ENCODE data around the gene PPP1R27. TPM values are rescaled to one million over a fixed set of nuclear protein-coding genes. Genes with fewer than 3 reads are reported as not detected.

PPP1R27 gene
- total RNA-seq, 8 experiments from 2014 or later: 0.73 to 1.3 (median 1.1) TPM; not detected in 1

DNA sequence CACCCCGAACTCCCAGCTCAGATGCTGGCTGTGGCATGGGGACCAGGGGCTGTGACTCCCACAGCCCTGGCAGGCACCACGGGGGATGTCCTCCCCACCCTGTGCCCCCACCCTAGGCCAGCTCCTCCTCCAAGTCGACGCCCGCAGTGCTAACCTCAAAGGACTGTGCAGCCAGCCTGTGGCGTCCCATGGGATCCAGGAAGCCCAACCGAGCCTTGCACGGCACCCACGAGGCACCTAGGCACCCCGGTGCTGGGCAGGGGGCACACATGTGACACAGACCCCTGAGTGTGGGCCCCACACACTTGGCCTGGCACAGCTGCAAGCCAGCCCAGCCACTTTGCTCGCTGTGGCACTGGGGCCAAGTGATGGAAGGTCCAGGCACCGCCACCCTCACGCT, 27.0 kb downstream of the PPP1R27 start:
- 60% methylated on average over 1 to 2 of the region's 13 CpGs; no CpG with 5 or more reads in 7 of the 10 experiments for whole genome bisulfite sequencing, 10 experiments
- H3K27ac ChIP-seq: no peak overlapping the region

DNA sequence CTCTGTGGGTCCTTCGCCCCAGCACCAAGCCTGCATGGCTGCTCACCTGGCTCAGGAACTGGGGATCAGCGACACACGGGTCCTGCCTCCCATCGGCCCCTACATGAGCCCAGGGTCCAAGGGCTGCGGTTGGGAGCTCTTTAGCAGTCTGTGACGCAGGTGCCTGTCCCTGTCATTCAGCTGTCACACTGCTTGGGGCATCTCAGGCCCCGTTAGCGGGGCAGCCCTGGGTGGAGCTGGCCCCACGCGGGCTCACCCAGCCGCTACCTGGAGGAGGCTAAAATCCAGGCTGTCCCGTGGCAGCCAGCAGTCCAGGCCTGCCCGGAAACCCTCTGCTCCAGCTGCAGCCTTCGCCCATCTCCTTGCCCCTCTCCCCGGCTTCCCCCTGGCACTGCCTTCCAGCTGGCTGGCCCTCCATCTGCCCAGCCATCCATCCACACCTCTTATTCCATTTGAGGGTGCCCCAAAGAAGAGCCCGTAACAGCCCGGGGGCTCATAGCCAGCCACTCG, 27.6 kb downstream of the PPP1R27 start:
- H3K4me3 ChIP-seq: no peak overlapping the region
- WGBS, 10 experiments: 10 to 48% methylated on average over 2 to 6 of the region's 18 CpGs; no CpG with 5 or more reads in 8 of the 10 experiments
- peaks cover 5 to 11% of the 10 kb centered on the region in 2 donors for H3K4me1 ChIP-seq (replicated peaks in 1 of 2)
- H3K27ac ChIP-seq: no peak overlapping the region
- in situ Hi-C loops (cut with MboI; ENCODE audit: low pct_unique_long_range_greater_than_20kb in 2 of 9, low sequenced_read_pairs in 9 of 9, unreplicated experiment in 9 of 9): no loop called here
- ATAC-seq (replicated peaks in 6 of 8): peak in 4 of 8 experiments; percentile 3 to 16 (median 8)

More for the DNA sequence above, 27.0 kb downstream of the PPP1R27 start:
- Histone ChIP-seq H3K4me1 (replicated peaks in 1 of 2) (peaks cover 5 to 11% of the 10 kb centered on the region in 2 donors), H3K4me3 (no peak overlapping the region)
- ATAC-seq (replicated peaks in 6 of 8): no peak
- in situ Hi-C loops (cut with MboI; ENCODE audit: low pct_unique_long_range_greater_than_20kb in 2 of 9, low sequenced_read_pairs in 9 of 9, unreplicated experiment in 9 of 9): no loop called here

DNA sequence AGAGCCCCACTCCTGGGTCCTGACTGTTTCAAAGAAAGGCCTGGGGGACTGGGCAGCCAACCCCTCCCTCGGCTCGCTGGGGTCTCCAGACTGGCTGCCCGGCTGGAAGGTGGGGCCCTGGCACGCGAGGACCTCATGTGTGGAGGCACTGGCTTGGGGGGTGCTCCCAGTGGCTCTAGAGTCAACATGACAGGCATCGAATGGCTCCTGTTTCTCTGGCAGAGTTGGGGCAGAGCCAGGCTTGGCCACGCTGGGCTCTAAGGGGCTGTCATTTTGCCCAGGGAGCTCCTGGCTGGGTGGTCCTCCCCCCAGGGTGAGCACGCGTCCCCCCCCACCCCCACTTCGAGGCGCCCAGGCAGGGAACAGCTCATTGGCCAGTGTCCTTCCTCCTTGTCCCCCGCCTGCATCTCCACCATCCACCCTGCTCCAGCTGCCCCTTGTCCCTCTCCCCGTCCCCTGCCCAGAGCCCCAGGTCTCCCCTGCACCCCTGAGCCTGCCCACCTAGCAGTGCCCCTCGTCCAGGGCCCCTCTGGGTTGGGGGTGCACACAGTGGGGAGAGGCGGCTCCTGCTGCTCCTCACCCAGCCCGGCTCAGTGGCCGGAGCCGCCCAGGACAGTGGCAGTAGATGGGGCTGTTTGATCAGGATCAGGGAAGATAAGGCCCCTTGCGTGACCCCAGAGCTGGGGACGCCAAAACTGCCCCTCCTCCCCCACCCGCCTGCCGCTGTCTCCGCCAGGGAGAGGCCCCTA, 28.2 kb downstream of the PPP1R27 start:
- Histone ChIP-seq H3K4me3 (no peak overlapping the region), H3K27ac (no peak overlapping the region), H3K4me1 (replicated peaks in 1 of 2) (peaks cover 5 to 11% of the 10 kb centered on the region in 2 donors)
- in situ Hi-C loops (cut with MboI; ENCODE audit: low pct_unique_long_range_greater_than_20kb in 2 of 9, low sequenced_read_pairs in 9 of 9, unreplicated experiment in 9 of 9): no loop called here
- 60% methylated on average over 1 of the region's 23 CpGs; no CpG with 5 or more reads in 9 of the 10 experiments for WGBS, 10 experiments
- peak in 6 of 8 experiments; percentile 24 to 60 (median 45) for ATAC-seq (replicated peaks in 6 of 8)

DNA sequence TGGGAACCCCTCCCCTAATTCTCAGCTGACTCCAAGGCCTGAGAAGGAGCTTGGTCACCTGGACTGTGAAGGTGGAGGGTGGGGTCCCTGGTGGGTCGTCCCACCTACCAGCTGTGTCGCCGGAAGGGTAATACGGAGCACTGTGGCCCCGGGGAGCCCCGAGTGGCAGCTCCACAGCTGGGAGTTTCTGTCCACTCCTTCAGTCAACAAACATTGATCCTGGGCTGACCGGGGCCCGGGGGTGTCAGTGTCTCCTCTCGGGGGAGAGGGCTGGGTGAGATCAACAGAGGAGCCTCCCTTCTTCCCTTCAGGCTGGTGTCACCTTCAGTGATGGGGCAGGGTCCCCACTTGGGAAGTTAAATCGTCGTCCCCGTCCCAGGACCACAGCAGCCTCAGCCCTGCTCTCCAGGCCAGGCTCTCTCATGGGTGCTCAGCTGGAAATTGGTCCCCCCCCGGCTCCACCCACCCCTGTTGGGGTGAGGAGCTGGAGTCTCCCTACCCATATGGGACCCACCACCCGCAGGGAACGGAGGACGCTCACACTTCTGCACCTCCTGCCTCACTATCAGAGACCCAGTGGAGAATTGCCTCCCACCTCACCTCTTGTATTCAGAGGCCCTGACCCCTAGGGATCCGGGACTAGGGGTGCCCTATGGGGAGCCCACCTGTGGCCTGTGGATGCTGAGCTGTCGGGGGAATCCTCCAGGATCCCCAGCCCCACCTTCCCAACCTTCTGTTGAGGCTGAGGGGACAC, 29.0 kb downstream of the PPP1R27 start:
- WGBS, 10 experiments: 33 to 64% (median 40%) methylated on average over 1 to 5 of the region's 18 CpGs; no CpG with 5 or more reads in 6 of the 10 experiments
- peaks cover 5 to 11% of the 10 kb centered on the region in 2 donors for H3K4me1 ChIP-seq (replicated peaks in 1 of 2)
- no peak for ATAC-seq (replicated peaks in 6 of 8)
- in situ Hi-C loops (cut with MboI; ENCODE audit: low pct_unique_long_range_greater_than_20kb in 2 of 9, low sequenced_read_pairs in 9 of 9, unreplicated experiment in 9 of 9): no loop called here
- no peak overlapping the region for H3K27ac ChIP-seq
- no peak overlapping the region for H3K4me3 ChIP-seq

DNA sequence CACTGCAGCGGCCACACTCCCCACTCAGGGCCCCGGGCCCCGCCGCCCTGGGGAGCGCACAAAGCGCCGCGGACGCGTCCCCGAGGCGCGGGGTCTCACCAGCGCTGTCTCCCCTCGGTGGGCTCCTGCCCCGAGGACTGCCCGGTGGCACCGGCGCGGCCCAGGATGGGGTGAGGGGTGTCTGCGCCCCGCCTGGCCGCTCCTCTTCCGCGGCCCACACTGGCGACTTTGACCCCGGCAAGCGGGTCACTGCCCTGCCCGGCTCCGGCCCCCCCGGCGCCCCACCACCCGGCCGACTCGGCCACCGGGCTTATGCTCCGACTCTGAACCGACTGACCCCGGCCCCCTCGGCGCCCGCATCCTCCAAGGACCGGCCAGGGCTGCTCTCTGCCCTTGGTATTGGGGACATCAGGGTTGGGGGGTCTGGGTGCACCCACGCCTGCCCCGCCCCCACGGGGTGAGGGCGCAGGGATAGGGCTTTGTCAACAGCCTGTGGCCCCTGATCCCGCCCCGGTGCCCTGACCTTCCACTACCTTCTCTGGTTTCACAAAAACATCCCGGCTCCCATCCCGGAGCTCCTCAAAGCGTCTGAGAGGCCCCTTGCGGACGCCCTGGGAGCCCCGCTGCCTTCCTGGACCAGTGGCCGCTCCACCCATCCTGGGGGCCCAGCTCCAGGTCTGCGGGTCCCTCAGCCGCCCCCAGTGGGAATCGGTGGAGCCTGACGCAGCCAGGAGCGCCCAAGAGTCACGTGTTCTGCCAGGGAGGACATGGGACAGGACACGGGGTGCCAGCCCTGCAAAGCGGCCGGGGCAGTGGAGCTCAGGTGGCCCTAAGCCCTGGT, 30.1 kb downstream of the PPP1R27 start:
- in situ Hi-C loops (cut with MboI; ENCODE audit: low pct_unique_long_range_greater_than_20kb in 2 of 9, low sequenced_read_pairs in 9 of 9, unreplicated experiment in 9 of 9): no loop called here
- H3K4me3 ChIP-seq: peak overlapping the region in 1 of 5 donors; percentile 18
- peak in 4 of 8 experiments; percentile 6 to 21 (median 13) for ATAC-seq (replicated peaks in 6 of 8)
- 0% methylated on average over 1 to 2 of the region's 65 CpGs; no CpG with 5 or more reads in 8 of the 10 experiments for whole genome bisulfite sequencing, 10 experiments
- peaks cover 5 to 11% of the 10 kb centered on the region in 2 donors for H3K4me1 ChIP-seq (replicated peaks in 1 of 2)
- no peak overlapping the region for H3K27ac ChIP-seq

DNA sequence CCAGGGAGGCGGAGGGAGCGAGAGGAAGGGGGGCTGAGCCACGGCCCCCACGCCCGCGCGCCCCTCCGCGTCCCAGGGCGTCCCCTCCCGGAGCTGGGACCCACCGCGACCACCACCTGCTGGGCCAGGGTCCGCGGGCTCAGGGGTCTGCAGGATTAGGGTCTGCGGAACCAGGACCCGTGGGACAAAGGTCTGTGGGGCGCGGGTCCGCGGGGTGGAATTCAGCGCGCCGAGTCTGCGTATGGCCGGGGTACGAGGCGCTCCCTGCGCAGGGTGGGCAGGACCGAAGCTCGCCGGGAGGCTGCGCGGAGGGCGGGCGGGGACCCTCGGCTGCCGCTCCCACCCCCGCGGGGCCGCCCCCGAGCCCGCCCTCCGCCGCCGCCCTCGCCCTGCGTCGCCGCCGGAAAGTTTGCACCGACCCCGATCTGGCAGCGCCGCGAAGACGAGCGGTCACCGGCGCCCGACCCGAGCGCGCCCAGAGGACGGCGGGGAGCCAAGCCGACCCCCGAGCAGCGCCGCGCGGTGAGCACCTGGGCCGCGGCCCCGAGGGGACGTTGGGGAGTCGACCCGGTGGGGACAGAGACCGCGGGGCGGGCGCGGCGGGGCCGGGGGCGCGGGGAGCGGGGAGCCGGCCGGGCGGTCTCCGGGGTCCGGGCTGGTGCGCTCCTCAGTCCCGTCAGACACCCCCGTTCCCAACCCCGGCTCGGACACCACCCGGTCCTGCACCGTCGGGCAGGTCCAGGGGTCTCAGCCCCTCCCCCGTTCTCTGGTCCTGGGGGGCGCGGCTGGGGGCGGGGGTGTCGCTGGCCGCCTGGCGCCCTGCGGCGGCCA, 30.9 kb downstream of the PPP1R27 start, which contains the start of gene GCGR:
Gene GCGR (plus strand): TSS at position 423 of the 831 bp plus-strand sequence. CDS start 4,869 bp downstream, outside the sequence.
- in situ Hi-C loops (cut with MboI; ENCODE audit: low pct_unique_long_range_greater_than_20kb in 2 of 9, low sequenced_read_pairs in 9 of 9, unreplicated experiment in 9 of 9): no loop called here
- H3K27ac ChIP-seq: no peak within 1 kb of the TSS
- H3K4me1 ChIP-seq (replicated peaks in 1 of 2): peaks cover 5 to 11% of the 10 kb centered on the region in 2 donors
- no CpG with 5 or more reads among the region's 110 CpGs for WGBS, 10 experiments
- peak in 6 of 8 experiments; percentile 13 to 32 (median 26) for ATAC-seq (replicated peaks in 6 of 8)
- H3K4me3 ChIP-seq: peak within 1 kb of the TSS in 3 of 5 donors; percentile 16 to 28 (median 18)

DNA sequence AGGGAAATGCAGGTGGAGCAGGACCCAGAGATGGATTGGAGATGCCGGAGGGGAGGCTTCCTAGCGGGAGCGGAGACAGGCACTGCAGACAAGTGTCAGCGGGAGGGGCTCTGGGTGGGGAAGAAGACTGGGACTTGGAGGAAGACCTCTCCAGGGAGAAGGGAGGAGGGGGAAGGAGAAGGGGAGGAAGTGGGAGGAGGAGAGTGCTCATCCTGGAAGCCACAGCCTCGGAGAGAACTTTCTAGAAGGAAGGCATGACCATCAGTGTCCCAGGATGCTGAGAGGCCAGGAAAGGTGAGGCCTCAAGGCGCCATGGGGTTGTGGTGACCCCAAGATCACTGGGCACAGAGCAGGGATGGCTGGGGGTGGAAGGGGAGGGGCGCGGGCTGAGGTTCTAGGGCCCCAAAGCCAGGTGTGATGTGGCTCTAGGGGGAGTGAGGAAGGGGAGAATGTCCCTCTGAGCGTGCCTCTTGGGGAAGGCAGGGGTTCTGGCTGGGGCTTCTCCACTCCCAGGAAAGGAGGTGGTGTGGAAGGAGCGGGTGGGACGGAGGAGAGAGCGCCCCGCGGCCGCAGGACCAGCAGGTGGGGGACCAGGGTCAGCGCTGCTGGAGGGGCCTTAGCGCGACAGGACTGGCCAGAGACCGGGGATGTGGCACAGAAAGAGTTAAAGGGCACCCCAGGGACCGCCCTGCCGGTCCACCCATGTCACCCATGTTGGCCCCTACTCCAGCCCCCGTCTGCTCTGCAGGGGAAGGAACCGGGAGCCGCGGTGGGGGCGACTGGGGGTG, 31.8 kb downstream of the PPP1R27 start:
- no peak overlapping the region for H3K4me3 ChIP-seq
- WGBS, 10 experiments: 0% methylated on average over 3 of the region's 26 CpGs; no CpG with 5 or more reads in 9 of the 10 experiments
- no peak overlapping the region for H3K27ac ChIP-seq
- ATAC-seq (replicated peaks in 6 of 8): no peak
- in situ Hi-C loops (cut with MboI; ENCODE audit: low pct_unique_long_range_greater_than_20kb in 2 of 9, low sequenced_read_pairs in 9 of 9, unreplicated experiment in 9 of 9): no loop called here
- H3K4me1 ChIP-seq (replicated peaks in 1 of 2): peaks cover 5 to 11% of the 10 kb centered on the region in 2 donors

DNA sequence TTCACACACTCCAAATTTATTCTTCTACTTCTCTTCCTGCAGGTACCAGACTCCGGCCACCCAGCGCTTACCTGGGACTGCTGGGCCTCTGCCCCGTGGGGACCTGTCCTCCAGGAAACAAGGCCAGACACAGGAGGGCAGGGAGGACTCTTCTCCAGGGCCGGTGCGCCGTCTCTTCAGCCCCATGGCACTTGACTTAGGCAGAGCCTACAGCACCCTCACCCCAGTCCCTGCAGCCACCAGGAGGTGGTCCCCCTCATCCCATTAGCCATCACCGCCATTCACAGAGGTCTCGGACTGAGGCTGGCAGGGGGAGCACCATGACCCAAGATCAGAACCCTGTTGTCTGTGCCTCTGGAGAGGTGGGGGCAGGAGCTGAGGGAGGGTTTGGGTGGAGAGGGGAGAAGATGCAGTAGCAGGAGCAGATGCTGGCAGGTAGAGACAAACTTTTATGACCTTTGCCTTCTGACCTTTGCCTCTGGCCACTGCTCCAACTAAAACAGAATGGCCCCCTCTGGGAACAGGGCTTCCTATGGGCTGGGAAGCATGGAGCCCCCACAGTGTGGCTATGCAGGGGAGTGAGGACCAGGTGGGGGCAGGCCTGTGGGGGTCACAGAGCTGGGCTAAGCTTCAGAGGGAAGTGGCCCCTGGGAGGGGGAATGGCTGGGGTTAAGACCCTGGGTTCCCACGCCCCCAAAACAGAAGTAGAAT, 32.6 kb downstream of the PPP1R27 start:
- 69 to 80% methylated on average over 6 to 8 of the region's 9 CpGs; no CpG with 5 or more reads in 8 of the 10 experiments for WGBS, 10 experiments
- in situ Hi-C loops (cut with MboI; ENCODE audit: low pct_unique_long_range_greater_than_20kb in 2 of 9, low sequenced_read_pairs in 9 of 9, unreplicated experiment in 9 of 9): no loop called here
- ATAC-seq (replicated peaks in 6 of 8): no peak
- peaks cover 5 to 11% of the 10 kb centered on the region in 2 donors for H3K4me1 ChIP-seq (replicated peaks in 1 of 2)
- no peak overlapping the region for H3K27ac ChIP-seq
- H3K4me3 ChIP-seq: no peak overlapping the region

DNA sequence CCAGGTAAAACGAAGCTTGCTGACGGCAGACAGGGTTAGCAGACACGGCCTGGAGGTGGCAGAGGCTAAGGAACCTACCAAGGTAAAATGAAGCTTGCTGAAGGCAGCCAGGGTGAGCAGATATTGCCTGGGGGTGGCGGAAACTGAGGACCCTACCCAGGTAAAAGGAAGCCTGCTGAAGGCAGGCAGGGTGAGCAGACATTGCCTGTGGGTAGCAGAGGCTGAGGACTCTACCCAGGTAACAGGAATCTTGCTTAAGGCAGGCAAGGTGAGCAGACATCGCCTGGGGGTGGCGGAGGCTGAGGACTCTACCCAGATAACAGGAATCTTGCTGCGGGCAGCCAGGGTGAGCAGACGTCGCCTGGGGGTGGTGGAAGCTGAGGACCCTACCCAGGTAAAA, 33.5 kb downstream of the PPP1R27 start:
- whole genome bisulfite sequencing, 10 experiments: 23 to 93% (median 86%) methylated on average over 1 to 4 of the region's 9 CpGs; no CpG with 5 or more reads in 3 of the 10 experiments
- in situ Hi-C loops (cut with MboI; ENCODE audit: low pct_unique_long_range_greater_than_20kb in 2 of 9, low sequenced_read_pairs in 9 of 9, unreplicated experiment in 9 of 9): no loop called here
- Histone ChIP-seq H3K27ac (no peak overlapping the region), H3K4me1 (replicated peaks in 1 of 2) (peaks cover 3 to 11% of the 10 kb centered on the region in 2 donors), H3K4me3 (no peak overlapping the region)
- ATAC-seq (replicated peaks in 6 of 8): no peak

DNA sequence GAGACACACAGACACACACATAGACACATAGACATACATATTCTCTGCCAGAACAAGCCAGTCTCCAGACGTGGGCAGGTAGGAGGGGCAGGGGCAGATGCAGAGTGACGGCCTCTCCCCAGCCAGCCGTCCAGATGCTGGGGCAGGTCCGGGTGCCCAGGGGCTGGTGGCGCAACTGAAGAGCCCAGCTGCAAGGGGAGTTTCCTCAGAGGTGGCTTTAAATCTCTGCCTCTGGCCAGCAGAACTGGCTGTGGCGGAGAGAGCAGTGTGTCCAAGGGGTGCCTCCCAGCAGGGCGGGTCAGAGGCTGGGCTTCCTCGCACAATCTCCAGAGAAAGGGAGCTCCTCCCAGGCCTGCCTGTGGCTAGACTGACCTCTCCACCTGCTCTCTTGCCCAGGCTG, 40.3 kb downstream of the PPP1R27 start:
- peaks cover 0 to 6% of the 10 kb centered on the region in 2 donors for H3K4me1 ChIP-seq (replicated peaks in 1 of 2)
- in situ Hi-C loops (cut with MboI; ENCODE audit: low pct_unique_long_range_greater_than_20kb in 2 of 9, low sequenced_read_pairs in 9 of 9, unreplicated experiment in 9 of 9): no loop called here
- no peak overlapping the region for H3K27ac ChIP-seq
- no peak overlapping the region for H3K4me3 ChIP-seq
- WGBS, 10 experiments: 0 to 80% (median 18%) methylated on average over 1 to 7 of the region's 8 CpGs; no CpG with 5 or more reads in 4 of the 10 experiments
- ATAC-seq (replicated peaks in 6 of 8): peak; percentile 70 to 100 (median 90)

DNA sequence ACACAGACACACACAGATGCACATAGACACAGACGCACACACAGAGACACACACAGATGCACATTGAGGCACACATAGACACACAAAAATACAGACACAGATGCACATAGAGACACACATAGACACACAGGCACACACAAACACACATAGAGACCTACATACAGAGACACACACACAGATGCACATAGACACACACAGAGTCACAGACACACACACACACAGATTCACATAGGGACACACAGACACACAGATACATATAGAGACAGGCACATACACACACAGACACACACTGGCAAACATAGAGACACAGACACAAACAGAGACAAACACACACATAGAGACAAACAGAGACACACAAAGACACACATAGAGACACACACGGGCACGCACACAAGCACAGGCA, 40.8 kb downstream of the PPP1R27 start:
- Histone ChIP-seq H3K27ac (no peak overlapping the region), H3K4me3 (no peak overlapping the region), H3K4me1 (replicated peaks in 1 of 2) (peaks cover 0 to 6% of the 10 kb centered on the region in 2 donors)
- ATAC-seq (replicated peaks in 6 of 8): peak in 2 of 8 experiments; percentile 8 to 30
- WGBS, 10 experiments: 80 to 100% (median 87%) methylated on average over 1 to 3 of the region's 3 CpGs; no CpG with 5 or more reads in 6 of the 10 experiments
- in situ Hi-C loops (cut with MboI; ENCODE audit: low pct_unique_long_range_greater_than_20kb in 2 of 9, low sequenced_read_pairs in 9 of 9, unreplicated experiment in 9 of 9): no loop called here
